OCI-LY7 (cell line): Measurements from ENCODE around the gene RAPGEF3. TPM values are rescaled to one million over a fixed set of nuclear protein-coding genes. Genes with fewer than 3 reads are reported as not detected.

Experiments used
- BruUV-seq: library from RNA; stranded (reverse); fragments of 400-500 nt; replicated peaks from 2 replicates; lab custom pipeline; 2021; lab: Mats Ljungman, UMichigan
- CTCF ChIA-PET: fragments of 300-600 bp; sonication (Branson Sonifier 250); formaldehyde crosslinking; loops from one replicate; lab custom pipeline; 2022; ENCODE audit warnings: antibody characterized with exemption; ENCODE audit not compliant: unreplicated experiment; lab: Charles Lee
- POLR2A ChIA-PET: fragments of 300-600 bp; sonication (Branson Sonifier 250); formaldehyde crosslinking; loops from one replicate; lab custom pipeline; 2022; ENCODE audit warnings: antibody characterized with exemption; lab: Charles Lee
- DNase-seq: peaks from one replicate; pipeline ENCODE4 v3.0.0-alpha.2; 2015; ENCODE audit warnings: low spot score
- H2AFZ ChIP-seq: fragments of 200-600 bp; sonication (generic), shearing (Covaris generic); 2 replicates; pipeline ENCODE4 v1.6.1; 2014; ENCODE audit warnings: mild to moderate bottlenecking, antibody characterized with exemption, low read length, moderate library complexity
- H3K27ac ChIP-seq: fragments of 200-600 bp; sonication (generic); 2 replicates; pipeline ENCODE4 v1.5.1; 2014; ENCODE audit warnings: mixed run types, low read depth, mild to moderate bottlenecking, moderate library complexity, low read length, inconsistent platforms; ENCODE audit not compliant: poor library complexity, severe bottlenecking
- H3K36me3 ChIP-seq: fragments of 200-600 bp; sonication (generic); 2 replicates; pipeline ENCODE4 v1.6.1; 2014; ENCODE audit warnings: mild to moderate bottlenecking, antibody characterized with exemption, low read length, moderate library complexity, mixed read lengths; ENCODE audit not compliant: insufficient read depth
- H3K4me1 ChIP-seq: fragments of 200-600 bp; sonication (generic); 2 replicates; pipeline ENCODE4 v1.5.1; 2014; ENCODE audit warnings: mild to moderate bottlenecking, low read length; ENCODE audit not compliant: insufficient read depth, poor library complexity, severe bottlenecking
- H3K4me2 ChIP-seq: fragments of 200-600 bp; sonication (generic); 2 replicates; pipeline ENCODE4 v1.6.1; 2014; ENCODE audit warnings: mild to moderate bottlenecking, low read length
- H3K4me3 ChIP-seq: fragments of 200-600 bp; sonication (generic); 2 replicates; pipeline ENCODE4 v1.5.1; 2014; ENCODE audit warnings: mild to moderate bottlenecking, low read depth, low read length; ENCODE audit not compliant: poor library complexity, severe bottlenecking
- H3K79me2 ChIP-seq: fragments of 200-600 bp; sonication (generic); 2 replicates; pipeline ENCODE4 v1.6.1; 2016; ENCODE audit warnings: low read depth, mild to moderate bottlenecking, low read length, moderate library complexity, mixed read lengths; ENCODE audit not compliant: insufficient read depth
- H3K9me2 ChIP-seq: fragments of 200-600 bp; sonication (generic); 2 replicates; pipeline ENCODE4 v1.6.1; 2016; ENCODE audit warnings: mild to moderate bottlenecking, low read length, mixed read lengths; ENCODE audit not compliant: insufficient read depth
- H3K9me3 ChIP-seq: fragments of 200-600 bp; sonication (generic); 2 replicates; pipeline ENCODE4 v1.6.1; 2014; ENCODE audit warnings: mild to moderate bottlenecking, mixed run types, low read length, mixed read lengths
- H4K20me1 ChIP-seq: fragments of 200-600 bp; sonication (generic); 2 replicates; pipeline ENCODE4 v1.6.1; 2014; ENCODE audit warnings: mild to moderate bottlenecking, antibody characterized with exemption, low read length, moderate library complexity, mixed read lengths; ENCODE audit not compliant: insufficient read depth
- CTCF ChIP-seq: fragments of 200-600 bp; sonication (generic); conservative IDR thresholded peaks from 2 replicates; pipeline ENCODE4 v1.5.1; 2014; ENCODE audit warnings: mild to moderate bottlenecking, antibody characterized with exemption, low read length, moderate library complexity, mixed read lengths
- EZH2phosphoT487 ChIP-seq: fragments of 200-600 bp; sonication (generic); IDR thresholded peaks from 2 replicates; pipeline ENCODE4 v1.6.1; 2018; ENCODE audit warnings: low read depth, borderline replicate concordance, mild to moderate bottlenecking, mixed run types, antibody characterized with exemption, low read length, moderate library complexity, mixed read lengths
- intact Hi-C: fragments of 100-400 bp; cut with micrococcal nuclease; formaldehyde crosslinking; loops from one replicate; pipeline ENCODE4 v1.10.0; 2022; ENCODE audit not compliant: unreplicated experiment
- total RNA-seq, 2 experiments: library from RNA; depleted of rRNA in 1 of 2; stranded (reverse); fragments of >200 nt in 1 of 2; shearing (Covaris generic) in 1 of 2; gene quantifications; 2 replicates each; pipeline ENCODE4 v1.2.3, GENCODE V29; 2014 to 2022

Gene RAPGEF3
- total RNA-seq, 2 experiments from 2014 or later: 0.69 to 4.7 TPM

- no peak for DNase-seq
- ChIA-PET CTCF (interaction anchor here (0.7 to 3.3 kb wide), 3 partner anchors 18 to 60 kb away, joined by 3 to 13 read pairs (median 3); no protein-coding TSS in a partner anchor), POLR2A (no interaction called here)
- Histone ChIP-seq H3K9me3 (no peaks in the 10 kb centered on the region), H3K36me3 (peaks cover 21% of the 10 kb centered on the region; the same call in 1 of the 2 replicates), H2AFZ (no peak overlapping the region), H3K4me3 (no peak overlapping the region), H3K9me2 (no peaks in the 10 kb centered on the region), H3K4me2 (no peak overlapping the region), H3K27ac (no peak overlapping the region), H4K20me1 (no peaks in the 10 kb centered on the region), H3K79me2 (no peaks in the 10 kb centered on the region), H3K4me1 (peaks cover 46% of the 10 kb centered on the region)
- intact Hi-C loops: loop anchor here (1.0 to 10.0 kb wide), 5 partner anchors 37 to 186 kb away; partner anchors contain the start of gene TMEM106C
- no TSS peak for BruUV-seq
- no peak for TF ChIP-seq EZH2phosphoT487
- no peak for TF ChIP-seq CTCF
Measured at GRCh38 chr12:47778881-47779280, 20.2 kb upstream of the RAPGEF3 start.

- peaks cover 50% of the 10 kb centered on the region for H3K4me1 ChIP-seq
- no TSS peak for BruUV-seq
- peaks cover 11% of the 10 kb centered on the region; the same call in 1 of the 2 replicates for H3K36me3 ChIP-seq
- CTCF ChIA-PET: interaction anchor here (0.6 to 3.3 kb wide), 4 partner anchors 36 to 61 kb away, joined by 3 to 13 read pairs (median 8); no protein-coding TSS in a partner anchor
- no peaks in the 10 kb centered on the region for H3K79me2 ChIP-seq
- H3K4me2 ChIP-seq: no peak overlapping the region
- POLR2A ChIA-PET: interaction anchor here (0.8 to 1.3 kb wide), 6 partner anchors 29 to 71 kb away, joined by 3 to 6 read pairs (median 5); no protein-coding TSS in a partner anchor
- no peak for TF ChIP-seq CTCF
- TF ChIP-seq EZH2phosphoT487: no peak
- no peak overlapping the region for H3K4me3 ChIP-seq
- intact Hi-C loops: loop anchor here (2.0 to 10.0 kb wide), 2 partner anchors 127 to 187 kb away; partner anchors contain the start of gene TMEM106C
- no peak overlapping the region for H2AFZ ChIP-seq
- H3K9me3 ChIP-seq: no peaks in the 10 kb centered on the region
- no peak for DNase-seq
- no peaks in the 10 kb centered on the region for H4K20me1 ChIP-seq
- H3K9me2 ChIP-seq: no peaks in the 10 kb centered on the region
- no peak overlapping the region for H3K27ac ChIP-seq
Measured at GRCh38 chr12:47777741-47778558, 19.3 kb upstream of the RAPGEF3 start.
